Activated T-cell treated with anti-CD3 and anti-CD28 coated beads, Interleukin-2, amount 50 U/mL, for 72 hours (primary cell): ENCODE results near the gene COL9A3. TPM values are rescaled to one million over a fixed set of nuclear protein-coding genes. Genes with fewer than 3 reads are reported as not detected.
"Not testable (repeated sequence)": the region's sequence is repeated elsewhere in the genome, so short reads cannot be mapped to it uniquely, and the experiment has no call there.

Source experiments
- ATAC-seq, 2 donors: fragments of 150-1000 bp; cut with Tn5 transposase; replicated peaks in 1 of 2; 2 replicates each; pipeline ENCODE4 v1.10.0; 2021; ENCODE audit warnings: moderate library complexity in 2 of 2, mild to moderate bottlenecking in 1 of 2
- DNase-seq, 2 donors: peaks; one replicate each; pipeline ENCODE4 v3.0.0; 2021 to 2022; ENCODE audit warnings: mixed read lengths in 1 of 2
- H3K27ac Mint-ChIP-seq: one replicate; pipeline ENCODE4 v1.8.0; 2022; ENCODE audit warnings: mild to moderate bottlenecking, moderate library complexity, mixed read lengths
- H3K27me3 Mint-ChIP-seq: one replicate; pipeline ENCODE4 v1.8.0; 2022; ENCODE audit warnings: low read depth, mixed read lengths
- H3K36me3 Mint-ChIP-seq, 2 donors: one replicate each; pipeline ENCODE4 v1.8.0; 2022; ENCODE audit warnings: mixed read lengths in 2 of 2, mild to moderate bottlenecking in 1 of 2; ENCODE audit not compliant: insufficient read depth in 2 of 2
- H3K4me1 Mint-ChIP-seq: one replicate; pipeline ENCODE4 v1.8.0; 2022; ENCODE audit warnings: low read depth, mixed read lengths
- H3K4me3 Mint-ChIP-seq, 2 donors: one replicate each; pipeline ENCODE4 v1.8.0; 2022; ENCODE audit warnings: mild to moderate bottlenecking in 2 of 2, mixed read lengths in 2 of 2, moderate library complexity in 2 of 2
- H3K9me3 Mint-ChIP-seq, 2 donors: one replicate each; pipeline ENCODE4 v1.8.0; 2022; ENCODE audit warnings: mixed read lengths in 2 of 2
- total RNA-seq, 2 donors: library from RNA; stranded (reverse); gene quantifications; one replicate each; pipeline ENCODE4 v1.2.3, GENCODE V29; 2022

Gene COL9A3
- total RNA-seq, 2 donors from 2014 or later: 0.31 to 0.46 TPM

DNA sequence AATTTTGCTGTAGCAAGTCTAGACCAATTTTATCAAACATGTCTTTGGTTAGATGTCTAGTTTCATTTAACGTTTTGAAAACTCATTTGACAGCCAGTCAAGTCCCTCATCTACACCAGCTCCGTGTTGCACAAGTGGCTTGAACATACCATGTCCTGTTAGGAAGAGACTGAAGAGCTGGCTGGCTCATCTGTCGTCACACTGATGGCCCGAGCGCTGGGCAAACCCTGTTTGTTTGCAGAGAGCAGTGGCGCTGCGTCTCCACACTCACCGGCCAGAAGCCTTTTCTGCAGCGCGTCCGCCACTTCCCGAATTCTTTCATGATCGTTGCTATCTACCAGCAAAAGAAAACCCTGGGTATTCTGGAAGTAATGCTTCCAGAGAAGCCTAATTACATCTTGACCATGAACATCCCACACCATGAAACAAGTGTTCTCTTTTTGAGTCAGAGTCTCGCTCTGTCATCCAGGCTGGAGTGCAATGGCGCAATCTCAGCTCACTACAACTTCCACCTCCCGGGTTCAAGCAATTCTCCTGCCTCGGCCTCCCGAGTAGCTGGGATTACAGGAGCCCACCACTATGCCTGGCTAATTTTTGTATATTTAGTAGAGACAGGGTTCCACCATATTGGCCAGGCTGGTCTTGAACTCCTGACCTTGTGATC lies 55.5 kb downstream of the COL9A3 start:
- ATAC-seq (no peak), DNase-seq (no peak)
- Mint-ChIP-seq H3K4me3 (no peak overlapping the region), H3K36me3 (no peaks in the 10 kb centered on the region), H3K27me3 (no peaks in the 10 kb centered on the region), H3K27ac (no peak overlapping the region), H3K4me1 (peaks cover 29% of the 10 kb centered on the region), H3K9me3 (no peaks in the 10 kb centered on the region)

DNA sequence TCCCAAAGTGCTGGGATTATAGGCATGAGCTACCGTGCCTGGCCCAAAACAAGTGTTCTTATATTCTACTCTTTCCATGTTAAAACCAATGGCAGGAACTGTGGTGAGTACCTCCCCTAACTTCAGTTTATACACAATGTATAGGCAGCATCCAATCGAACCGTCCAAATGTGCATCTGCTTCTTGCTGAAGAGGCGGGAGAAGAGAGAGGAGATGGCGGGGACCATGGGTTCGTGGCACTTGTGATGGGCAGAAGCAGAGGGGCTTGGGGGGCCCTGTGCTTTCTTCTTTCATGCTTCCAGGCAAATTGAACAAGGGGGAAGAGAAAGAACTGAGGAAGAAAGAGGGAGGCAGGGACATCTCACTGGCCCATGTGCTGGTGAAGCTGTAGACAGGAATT lies 56.0 kb downstream of the COL9A3 start:
- H3K27ac Mint-ChIP-seq: no peak overlapping the region
- H3K9me3 Mint-ChIP-seq: no peaks in the 10 kb centered on the region
- no peaks in the 10 kb centered on the region for H3K36me3 Mint-ChIP-seq
- H3K4me3 Mint-ChIP-seq: no peak overlapping the region
- H3K27me3 Mint-ChIP-seq: no peaks in the 10 kb centered on the region
- H3K4me1 Mint-ChIP-seq: peaks cover 29% of the 10 kb centered on the region
- no peak for DNase-seq
- no peak for ATAC-seq

GRCh38 chr20:62873280-62873679 lies 56.4 kb downstream of the COL9A3 start:
- Mint-ChIP-seq H3K27ac (peak overlapping the region; percentile 72), H3K36me3 (no peaks in the 10 kb centered on the region), H3K9me3 (no peaks in the 10 kb centered on the region), H3K4me1 (peaks cover 29% of the 10 kb centered on the region), H3K27me3 (no peaks in the 10 kb centered on the region), H3K4me3 (peak overlapping the region; percentile 18 to 38)
- ATAC-seq (no peak), DNase-seq (no peak)

GRCh38 chr20:62873681-62874031 lies 56.8 kb downstream of the COL9A3 start:
- not testable (repeated sequence) for H3K36me3 Mint-ChIP-seq, H3K9me3 Mint-ChIP-seq, H3K27me3 Mint-ChIP-seq, ATAC-seq
- H3K4me1 Mint-ChIP-seq: peaks cover 29% of the 10 kb centered on the region
- H3K4me3 Mint-ChIP-seq: peak overlapping the region; percentile 18 to 38
- DNase-seq: peak; percentile 40 to 51
- peak overlapping the region; percentile 72 for H3K27ac Mint-ChIP-seq

DNA sequence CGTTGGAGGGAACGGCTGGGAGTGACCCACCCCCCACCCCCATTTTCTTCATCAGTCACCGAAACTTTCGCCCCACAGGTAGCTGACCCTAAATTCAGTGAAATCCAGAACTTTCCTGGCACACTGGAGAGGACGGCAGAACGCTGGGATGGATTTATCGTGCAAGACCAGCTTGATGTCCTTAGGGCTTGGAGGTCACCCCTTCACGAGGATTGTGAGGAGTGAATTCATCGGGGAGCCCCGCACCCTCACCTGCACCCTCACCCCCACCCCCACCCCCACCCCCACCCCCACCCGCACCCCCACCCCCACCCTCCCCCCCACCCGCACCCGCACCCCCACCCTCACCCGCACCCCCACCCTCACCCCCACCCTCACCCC lies 58.1 kb downstream of the COL9A3 start:
- DNase-seq: no peak
- Mint-ChIP-seq H3K27me3 (no peaks in the 10 kb centered on the region), H3K9me3 (no peaks in the 10 kb centered on the region), H3K4me1 (peaks cover 29% of the 10 kb centered on the region), H3K4me3 (no peak overlapping the region), H3K36me3 (no peaks in the 10 kb centered on the region), H3K27ac (no peak overlapping the region)
- no peak for ATAC-seq

GRCh38 chr20:62875419-62876361 lies 58.8 kb downstream of the COL9A3 start:
- DNase-seq: no peak
- Mint-ChIP-seq H3K27me3 (no peaks in the 10 kb centered on the region), H3K36me3 (no peaks in the 10 kb centered on the region), H3K4me1 (peaks cover 29% of the 10 kb centered on the region), H3K27ac (no peak overlapping the region), H3K4me3 (peak overlapping the region in 1 of 2 donors; percentile 42), H3K9me3 (no peaks in the 10 kb centered on the region)
- ATAC-seq: no peak

DNA sequence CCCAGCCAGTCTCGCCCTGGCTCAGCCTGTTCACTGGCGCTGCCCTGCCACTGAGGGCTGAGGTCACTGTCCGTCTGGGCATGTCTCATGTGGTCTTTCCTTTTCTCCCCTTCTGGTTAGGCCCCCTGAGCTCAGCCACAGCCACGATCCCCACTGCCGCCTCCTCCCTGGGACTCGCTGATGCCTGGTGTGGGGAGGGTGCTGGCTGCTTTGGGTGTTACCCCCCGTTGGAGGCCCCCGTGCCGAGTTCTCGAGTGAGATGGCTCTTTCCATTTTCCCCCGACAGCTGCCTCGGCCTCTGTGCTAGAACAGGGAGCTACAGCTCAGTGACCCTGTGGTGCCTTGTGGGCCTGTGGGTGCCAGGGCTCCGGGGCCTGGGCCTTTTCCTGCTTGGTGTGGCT lies 59.7 kb downstream of the COL9A3 start:
- no peaks in the 10 kb centered on the region for H3K9me3 Mint-ChIP-seq
- peaks cover 2% of the 10 kb centered on the region in 2 donors for H3K36me3 Mint-ChIP-seq
- ATAC-seq: peak; percentile 3 to 10

GRCh38 chr20:62876902-62877816 lies 60.3 kb downstream of the COL9A3 start:
- peaks cover 6 to 7% of the 10 kb centered on the region in 2 donors for H3K36me3 Mint-ChIP-seq
- no peaks in the 10 kb centered on the region for H3K27me3 Mint-ChIP-seq
- no peaks in the 10 kb centered on the region for H3K9me3 Mint-ChIP-seq
- H3K4me3 Mint-ChIP-seq: no peak overlapping the region
- peaks cover 29% of the 10 kb centered on the region for H3K4me1 Mint-ChIP-seq
- no peak for DNase-seq
- peak; percentile 19 to 29 for ATAC-seq
- H3K27ac Mint-ChIP-seq: no peak overlapping the region

More for the DNA sequence above, 59.7 kb downstream of the COL9A3 start:
- Mint-ChIP-seq H3K27ac (no peak overlapping the region), H3K27me3 (no peaks in the 10 kb centered on the region), H3K4me3 (no peak overlapping the region), H3K4me1 (peaks cover 29% of the 10 kb centered on the region)
- DNase-seq: no peak

DNA sequence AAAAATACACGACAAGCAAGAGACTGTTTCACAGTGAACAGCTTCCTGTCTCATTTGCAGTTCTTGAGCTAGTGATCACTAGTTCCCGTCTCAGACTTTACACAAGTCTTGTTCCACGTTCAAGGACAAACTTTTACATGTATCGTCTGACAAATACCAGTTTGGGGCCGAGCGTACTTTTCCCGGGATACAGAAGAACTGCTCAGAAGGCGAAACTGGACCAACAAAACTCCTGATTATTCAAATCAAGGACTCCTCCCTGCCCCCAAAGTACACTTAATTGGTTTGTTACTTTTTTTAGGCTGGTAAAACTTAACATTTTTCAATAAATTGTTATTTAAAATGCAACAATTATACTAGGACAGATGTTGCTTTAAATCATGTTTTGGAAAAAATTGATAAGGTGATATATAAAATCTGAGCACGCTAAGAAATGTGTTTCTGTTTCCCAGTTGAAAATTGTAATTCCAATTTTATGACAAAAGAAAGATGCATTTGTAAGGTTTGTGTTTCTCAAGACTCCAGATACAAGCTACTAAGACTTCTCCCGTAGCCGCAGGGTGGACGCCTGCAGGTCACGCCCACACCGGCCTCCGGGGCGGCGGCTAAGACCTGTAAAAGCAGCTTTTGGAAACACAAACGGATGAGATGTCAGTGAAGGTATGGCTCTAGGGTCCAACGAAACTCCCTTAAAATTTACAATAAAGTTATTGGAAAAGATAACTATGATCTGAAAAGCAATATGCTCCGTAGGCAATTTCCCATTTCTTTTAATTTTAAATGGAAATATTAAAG lies 61.6 kb downstream of the COL9A3 start:
- Mint-ChIP-seq H3K4me3 (no peak overlapping the region), H3K27ac (no peak overlapping the region), H3K27me3 (no peaks in the 10 kb centered on the region)

DNA sequence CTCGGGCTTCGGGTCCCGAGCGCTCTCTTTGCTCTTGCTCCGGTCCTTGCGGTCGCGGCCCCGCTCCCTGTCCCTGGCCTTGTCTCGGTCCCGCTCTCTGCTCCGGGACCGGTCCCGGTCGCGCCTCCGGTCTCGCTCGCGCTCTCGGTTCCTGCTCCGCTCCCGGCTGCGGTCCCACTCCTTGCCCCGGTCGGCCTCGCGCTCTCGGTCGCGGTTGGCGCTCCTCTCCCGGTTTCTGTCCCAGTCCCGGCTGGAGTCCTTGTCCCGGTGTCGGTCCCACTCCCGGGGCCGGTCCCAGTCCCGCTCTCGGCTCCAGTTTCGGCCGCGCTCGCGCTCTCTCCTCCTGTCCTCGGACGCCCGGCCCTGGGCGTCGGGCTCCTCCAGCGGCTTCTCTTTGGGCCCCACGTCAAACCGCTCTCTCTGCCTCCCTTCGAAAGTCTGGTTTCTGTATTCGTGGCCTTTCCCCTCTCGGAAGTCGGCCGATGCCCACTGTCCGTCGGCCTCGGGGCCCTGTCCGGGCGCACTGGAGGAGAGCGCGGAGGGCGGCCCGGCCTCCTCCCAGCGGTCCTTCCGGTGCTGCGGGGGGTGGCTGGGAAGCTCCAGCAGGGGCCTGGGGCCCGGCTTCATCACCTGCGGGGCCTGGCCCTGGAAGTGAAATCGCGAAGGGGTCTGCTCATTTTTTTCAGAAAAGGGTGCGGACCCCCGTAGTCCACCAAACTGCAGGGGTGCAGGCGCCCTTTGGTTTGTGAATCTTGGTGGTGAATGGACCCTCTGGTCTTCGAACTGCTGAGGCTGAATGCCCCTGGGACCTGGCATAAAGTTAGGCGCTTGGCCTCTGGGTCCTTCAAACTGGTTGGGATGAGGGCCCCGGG lies 62.7 kb downstream of the COL9A3 start:
- Mint-ChIP-seq H3K4me3 (no peak overlapping the region), H3K9me3 (no peaks in the 10 kb centered on the region), H3K36me3 (peaks cover 6 to 7% of the 10 kb centered on the region in 2 donors), H3K27me3 (no peaks in the 10 kb centered on the region), H3K4me1 (peaks cover 10% of the 10 kb centered on the region), H3K27ac (no peak overlapping the region)
- DNase-seq (no peak), ATAC-seq (no peak)

More for the DNA sequence above, 61.6 kb downstream of the COL9A3 start:
- Mint-ChIP-seq H3K9me3 (no peaks in the 10 kb centered on the region), H3K4me1 (peaks cover 21% of the 10 kb centered on the region), H3K36me3 (peaks cover 6 to 7% of the 10 kb centered on the region in 2 donors)
- ATAC-seq (no peak), DNase-seq (no peak)

- Mint-ChIP-seq H3K36me3 (peaks cover 6 to 7% of the 10 kb centered on the region in 2 donors), H3K4me1 (peaks cover 6% of the 10 kb centered on the region)
- ATAC-seq: no peak
Observed at GRCh38 chr20:62880147-62880934, 63.5 kb downstream of the COL9A3 start.

More at GRCh38 chr20:62880147-62880934, 63.5 kb downstream of the COL9A3 start:
- no peaks in the 10 kb centered on the region for H3K9me3 Mint-ChIP-seq
- H3K4me3 Mint-ChIP-seq: no peak overlapping the region
- DNase-seq: no peak
- H3K27me3 Mint-ChIP-seq: no peaks in the 10 kb centered on the region
- no peak overlapping the region for H3K27ac Mint-ChIP-seq
